AG09319 (cell line): ENCODE measurements around the gene MCF2L.
A peak's percentile ranks its signal among the peaks of the same experiment; 100 is the strongest.
"Not testable (repeated sequence)": the region's sequence is repeated elsewhere in the genome, so short reads cannot be mapped to it uniquely, and the experiment has no call there.

Experiments
- DNase-seq: peaks from one replicate; pipeline ENCODE4 v3.0.0-alpha.2; 2010; ENCODE audit warnings: low read depth; ENCODE audit errors: extremely low read depth
- TF ChIP-seq, protein P1 (sequence below): IDR thresholded peaks from 2 replicates; pipeline ENCODE4 v1.5.1; 2011; ENCODE audit warnings: low read depth, mild to moderate bottlenecking, inconsistent platforms, low read length, moderate library complexity

Gene MCF2L

GRCh38 chr13:112938680-112939079, 30.3 kb upstream of the MCF2L start:
- no peak for DNase-seq
- TF ChIP-seq, protein P1, sequence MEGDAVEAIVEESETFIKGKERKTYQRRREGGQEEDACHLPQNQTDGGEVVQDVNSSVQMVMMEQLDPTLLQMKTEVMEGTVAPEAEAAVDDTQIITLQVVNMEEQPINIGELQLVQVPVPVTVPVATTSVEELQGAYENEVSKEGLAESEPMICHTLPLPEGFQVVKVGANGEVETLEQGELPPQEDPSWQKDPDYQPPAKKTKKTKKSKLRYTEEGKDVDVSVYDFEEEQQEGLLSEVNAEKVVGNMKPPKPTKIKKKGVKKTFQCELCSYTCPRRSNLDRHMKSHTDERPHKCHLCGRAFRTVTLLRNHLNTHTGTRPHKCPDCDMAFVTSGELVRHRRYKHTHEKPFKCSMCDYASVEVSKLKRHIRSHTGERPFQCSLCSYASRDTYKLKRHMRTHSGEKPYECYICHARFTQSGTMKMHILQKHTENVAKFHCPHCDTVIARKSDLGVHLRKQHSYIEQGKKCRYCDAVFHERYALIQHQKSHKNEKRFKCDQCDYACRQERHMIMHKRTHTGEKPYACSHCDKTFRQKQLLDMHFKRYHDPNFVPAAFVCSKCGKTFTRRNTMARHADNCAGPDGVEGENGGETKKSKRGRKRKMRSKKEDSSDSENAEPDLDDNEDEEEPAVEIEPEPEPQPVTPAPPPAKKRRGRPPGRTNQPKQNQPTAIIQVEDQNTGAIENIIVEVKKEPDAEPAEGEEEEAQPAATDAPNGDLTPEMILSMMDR: no peak

DNA sequence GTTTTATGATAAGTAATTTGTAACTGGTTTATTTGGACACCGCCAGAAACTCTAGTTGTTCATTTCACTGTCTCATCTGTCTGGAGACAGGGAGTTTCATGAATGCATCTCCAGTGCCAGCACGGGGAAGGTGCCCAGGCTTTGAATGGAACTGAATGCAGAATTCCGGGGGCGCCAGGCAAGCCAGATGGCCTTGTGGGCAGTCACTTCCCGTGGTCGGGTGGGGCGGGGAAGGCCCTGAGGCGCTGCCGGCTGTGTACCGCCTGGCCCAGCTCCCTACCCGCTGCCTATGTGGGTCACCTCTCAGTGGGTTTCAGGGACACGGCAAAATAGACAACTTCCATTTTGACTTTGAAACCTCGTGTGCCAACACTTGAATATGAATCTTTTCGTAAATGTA, 28.8 kb upstream of the MCF2L start:
- TF ChIP-seq, protein P1: no peak
- DNase-seq: no peak

DNA sequence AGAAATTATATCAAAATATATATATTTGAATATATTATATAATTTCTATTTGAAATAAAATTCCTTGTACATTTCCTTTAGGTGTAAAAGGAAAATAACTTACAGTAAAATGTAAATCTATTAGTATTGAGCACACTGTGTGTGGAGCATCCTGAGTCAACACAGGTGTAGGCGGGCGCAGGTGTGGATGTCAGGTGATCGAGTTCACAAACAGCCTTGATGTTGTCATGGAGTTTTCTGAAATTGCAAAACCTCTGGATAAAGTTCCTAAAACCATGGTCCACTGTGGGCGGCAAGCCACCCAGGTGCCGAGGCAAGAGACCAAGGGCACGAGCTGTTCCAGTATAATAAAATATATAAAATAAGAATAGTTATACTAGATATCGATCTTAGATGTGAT, 27.7 kb upstream of the MCF2L start:
- TF ChIP-seq, protein P1: no peak
- DNase-seq: no peak

GRCh38 chr13:112941765-112942164, 27.2 kb upstream of the MCF2L start:
- DNase-seq: not testable (repeated sequence)

- peak; percentile 81 for DNase-seq
- TF ChIP-seq, protein P1: peak; percentile 98
Observed at GRCh38 chr13:112942689-112943308, 26.2 kb upstream of the MCF2L start.

DNA sequence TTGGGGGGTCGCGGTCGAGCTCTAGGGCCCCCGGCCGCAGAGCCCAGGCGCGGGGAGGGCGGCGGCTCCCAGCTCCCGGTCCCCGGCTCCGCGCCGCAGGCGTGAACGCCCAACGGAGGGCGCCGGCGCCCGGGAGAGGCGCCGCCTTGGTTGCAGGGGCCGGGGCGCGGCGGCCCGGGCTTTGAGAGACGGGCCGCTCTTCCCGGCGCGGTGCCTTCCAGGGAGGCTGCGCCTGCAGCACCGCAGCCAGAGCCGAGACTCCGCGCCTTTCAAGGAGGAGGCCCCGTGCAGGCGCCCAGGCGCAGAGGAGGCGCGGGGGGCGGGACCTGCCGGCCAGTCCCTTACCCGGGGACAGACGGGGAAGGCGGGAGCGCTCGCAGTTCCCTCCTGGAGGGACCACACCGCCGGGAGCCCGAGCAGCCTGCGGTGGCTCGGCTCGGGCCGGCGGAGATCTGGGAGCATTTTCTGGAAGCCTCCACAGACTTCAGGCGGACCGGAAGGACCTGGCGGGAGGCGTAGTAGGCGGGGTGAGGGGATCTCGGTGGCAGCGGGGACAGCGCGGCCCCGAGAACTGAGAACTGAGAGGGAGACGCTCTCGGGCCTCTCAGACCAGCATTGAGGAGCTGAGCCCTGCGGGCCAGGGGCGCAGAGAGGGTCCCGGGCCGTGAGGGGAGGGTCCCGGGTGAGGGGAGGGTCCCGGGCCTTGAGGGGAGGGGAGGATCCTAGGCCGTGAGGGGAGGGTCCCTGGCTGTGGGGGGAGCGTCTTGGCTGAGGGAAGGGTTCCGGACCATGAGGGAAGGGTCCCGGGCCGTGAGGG, 25.5 kb upstream of the MCF2L start:
- TF ChIP-seq, protein P1: no peak
- DNase-seq: no peak

DNA sequence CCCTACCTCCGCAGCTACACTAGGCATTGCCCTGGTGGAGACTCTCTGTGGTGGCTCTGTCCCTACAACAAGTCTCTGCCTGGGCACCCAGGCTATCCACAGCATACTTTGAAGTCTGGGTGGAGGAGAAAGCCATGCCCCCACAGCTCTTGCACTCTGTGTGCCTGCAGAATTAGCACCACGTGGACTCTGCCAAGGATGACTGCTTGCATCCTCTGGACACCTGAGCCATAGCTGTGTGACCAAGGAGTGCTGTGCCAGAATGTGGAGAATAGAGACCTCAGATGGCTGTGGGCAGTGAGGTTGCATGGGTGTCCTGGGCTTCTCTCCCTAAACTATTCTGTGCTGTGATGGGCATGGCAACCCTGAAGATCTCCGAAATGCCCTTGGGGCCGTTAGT, 21.2 kb upstream of the MCF2L start:
- TF ChIP-seq, protein P1: no peak
- no peak for DNase-seq
